Measurements from ENCODE around the gene CISD2. TPM values are rescaled to one million over a fixed set of nuclear protein-coding genes. Genes with fewer than 3 reads are reported as not detected.

Gene CISD2
- total and polyA plus RNA-seq, 10 donors: 11.1 to 31.9 (median 22.0) TPM

DNA sequence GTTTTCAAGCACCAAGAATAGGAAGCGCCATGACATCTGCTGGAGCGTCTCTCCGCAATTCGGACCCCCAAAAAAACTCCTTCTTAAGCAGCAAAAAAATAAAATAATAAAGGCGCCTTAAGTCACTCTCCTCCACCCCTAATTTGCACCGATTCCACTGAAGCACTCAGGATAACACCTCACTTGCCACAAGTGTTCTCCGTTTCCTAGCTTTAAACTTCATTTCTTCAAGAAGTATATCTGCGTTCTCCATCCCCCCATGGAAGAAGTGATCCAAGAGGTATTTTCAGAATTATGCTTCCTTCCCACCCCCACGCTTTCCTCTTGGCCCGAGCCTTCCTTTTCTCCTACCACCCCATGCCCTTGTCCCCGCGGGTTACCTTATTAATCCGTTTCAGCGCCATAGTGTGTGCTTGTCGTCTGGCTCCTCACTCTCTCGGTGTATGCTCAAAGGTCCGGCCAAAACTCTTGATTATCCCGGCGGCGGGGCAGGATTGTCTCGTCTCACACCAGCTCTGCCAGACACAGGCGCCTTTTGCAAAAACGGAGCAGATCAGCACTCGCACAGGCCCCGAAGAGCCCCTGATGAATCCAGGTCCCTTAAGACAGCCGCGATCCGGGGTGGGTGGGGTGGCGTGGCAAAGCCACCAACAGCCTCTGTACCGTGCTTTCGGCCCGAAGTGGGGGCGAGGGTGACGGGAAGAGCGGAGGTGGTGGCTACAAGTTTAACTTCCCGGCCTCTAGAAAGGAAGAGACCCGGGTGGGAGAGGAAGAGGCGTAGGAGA lies 42.5 kb upstream of the CISD2 start:
- peak overlapping the region; percentile 99 to 100 (median 100) for H3K27ac ChIP-seq
- H3K9me3 ChIP-seq: no peaks in the 10 kb centered on the region
- no peak for TF ChIP-seq POLR2A (IDR thresholded peaks at IDR 0.05)
- TF ChIP-seq POLR2AphosphoS5 (IDR thresholded peaks at IDR 0.05): peak in 2 of 3 donors; percentile 72 to 83
- TF ChIP-seq CTCF (IDR thresholded peaks at IDR 0.05 in 8 of 11, conservative IDR thresholded peaks at IDR 0.05 in 3 of 11): no peak
- intact Hi-C loops (cut with DNase I; ENCODE audit: low total_unique reads): loop anchor here (5.0 kb wide), 1 partner anchor 41 kb away; the partner anchor contains the start of gene CISD2
- no peak for DNase-seq
- peaks cover 0 to 30% (median 0%) of the 10 kb centered on the region in 6 donors for H3K36me3 ChIP-seq
- 0 to 1% (median 1%) methylated on average over 38 of the region's 38 CpGs for WGBS, 5 donors
- peaks cover 38 to 59% (median 49%) of the 10 kb centered on the region in 6 donors for H3K4me1 ChIP-seq
- peak overlapping the region; percentile 72 to 93 (median 82) for H3K4me3 ChIP-seq
- H3K27me3 ChIP-seq (replicated peaks in 1 of 7): no peaks in the 10 kb centered on the region

DNA sequence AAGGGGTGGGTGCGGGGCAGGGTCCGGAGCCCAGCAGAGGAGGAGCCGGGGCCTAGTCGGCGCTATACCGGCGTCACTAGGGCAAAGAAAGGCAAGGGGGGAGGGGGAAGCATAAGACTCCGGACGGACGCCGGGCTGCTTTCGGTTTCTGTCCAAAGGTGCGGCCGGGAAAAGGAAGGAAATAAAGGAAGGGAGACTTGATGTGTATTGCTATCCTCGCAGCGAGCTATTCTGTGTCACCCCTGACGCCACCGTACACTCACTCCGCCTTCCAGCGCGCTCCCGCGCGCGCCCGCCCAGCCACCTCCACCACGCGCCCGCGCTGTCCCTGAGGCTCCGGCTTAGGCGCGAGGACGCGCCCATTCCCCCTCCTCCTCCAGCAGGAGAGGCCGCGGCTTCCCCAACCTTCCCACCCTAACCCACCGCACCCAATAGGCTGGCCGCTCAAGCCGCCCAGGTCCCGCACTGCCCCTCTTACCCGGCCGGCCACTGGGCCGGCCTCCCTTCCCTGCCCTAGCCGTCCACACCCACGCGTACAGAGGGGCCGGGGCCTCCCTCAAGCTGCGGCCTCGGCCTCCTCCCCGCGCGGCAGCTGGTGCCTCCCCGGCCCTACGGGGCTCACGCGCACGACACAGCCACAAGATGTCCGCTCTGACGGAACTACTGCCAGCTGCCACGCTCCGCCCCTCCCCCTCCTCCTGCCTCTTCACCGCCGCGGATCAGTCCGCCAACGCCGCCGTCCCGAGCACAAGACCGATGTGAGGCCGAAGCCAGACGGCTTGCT lies 41.7 kb upstream of the CISD2 start, which contains the start of gene UBE2D3:
Gene UBE2D3 (minus strand): TSS at position 662 of the 784 bp plus-strand sequence. CDS start 1,043 bp downstream, outside the sequence.
- intact Hi-C loops (cut with DNase I; ENCODE audit: low total_unique reads): loop anchor here (5.0 kb wide), 1 partner anchor 40 kb away; the partner anchor contains the start of gene CISD2
- Histone ChIP-seq H3K9me3 (no peaks in the 10 kb centered on the region), H3K27me3 (replicated peaks in 1 of 7) (no peaks in the 10 kb centered on the region), H3K4me3 (peak within 1 kb of the TSS; percentile 72 to 93 (median 82)), H3K36me3 (peaks cover 0 to 25% (median 0%) of the 10 kb centered on the region in 6 donors), H3K27ac (peak within 1 kb of the TSS; percentile 99 to 100 (median 100)), H3K4me1 (peaks cover 33 to 52% (median 41%) of the 10 kb centered on the region in 6 donors)
- DNase-seq: peak; percentile 99
- WGBS, 5 donors: 0 to 1% (median 0%) methylated on average over 58 to 73 of the region's 73 CpGs
- peak; percentile 93 to 97 (median 95) for TF ChIP-seq POLR2AphosphoS5 (IDR thresholded peaks at IDR 0.05)
- peak; percentile 70 to 89 (median 80) for TF ChIP-seq POLR2A (IDR thresholded peaks at IDR 0.05)
- TF ChIP-seq CTCF (IDR thresholded peaks at IDR 0.05 in 8 of 11, conservative IDR thresholded peaks at IDR 0.05 in 3 of 11): peak in 4 of 11 experiments; percentile 11 to 42 (median 23)

DNA sequence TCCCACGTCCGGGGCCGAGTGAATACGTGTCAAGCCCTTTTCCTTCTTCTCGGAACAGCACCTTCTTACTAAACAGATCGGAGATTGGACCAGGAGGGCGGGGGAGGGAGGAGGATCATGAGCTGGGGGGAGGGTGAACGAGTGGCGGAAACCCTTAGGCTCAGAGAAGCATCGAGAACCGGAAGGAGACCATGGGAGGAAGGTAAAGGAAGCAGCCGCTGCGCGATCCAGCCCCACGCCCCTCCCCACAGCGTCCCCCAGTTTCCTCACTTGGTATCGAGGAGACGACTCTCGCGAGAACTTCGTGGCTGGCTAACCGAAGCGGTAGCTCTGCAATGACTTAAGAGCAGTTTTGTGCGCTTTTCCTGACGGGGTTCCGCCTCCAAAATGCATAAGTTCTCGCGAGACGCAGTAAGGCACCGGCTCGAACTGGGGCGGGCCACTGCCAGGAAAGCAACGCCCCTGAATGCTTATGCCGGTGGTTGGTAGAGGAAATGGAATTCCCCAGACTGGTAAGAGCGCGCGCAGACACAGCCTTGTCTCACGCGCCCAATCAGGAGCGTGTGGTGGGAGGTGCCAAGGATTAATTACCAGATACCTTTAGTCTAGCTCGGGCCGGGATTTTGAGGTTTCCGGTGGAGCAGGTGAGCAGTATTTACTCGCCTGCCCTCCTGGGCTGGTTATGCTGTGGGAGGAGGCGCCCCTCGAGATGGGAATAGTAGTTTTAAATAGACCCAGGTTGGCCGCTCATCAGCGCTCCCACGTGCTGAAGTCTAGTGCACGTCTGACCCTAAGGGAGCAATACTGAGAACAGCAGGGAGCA lies 40.9 kb upstream of the CISD2 start:
- Histone ChIP-seq H3K9me3 (no peaks in the 10 kb centered on the region), H3K36me3 (peaks cover 0 to 17% (median 0%) of the 10 kb centered on the region in 6 donors), H3K27me3 (replicated peaks in 1 of 7) (no peaks in the 10 kb centered on the region), H3K27ac (peak overlapping the region; percentile 99 to 100 (median 100)), H3K4me1 (peaks cover 24 to 44% (median 33%) of the 10 kb centered on the region in 6 donors), H3K4me3 (peak overlapping the region; percentile 72 to 93 (median 82))
- TF ChIP-seq POLR2AphosphoS5 (IDR thresholded peaks at IDR 0.05) (peak in 2 of 3 donors; percentile 81 to 90), CTCF (IDR thresholded peaks at IDR 0.05 in 8 of 11, conservative IDR thresholded peaks at IDR 0.05 in 3 of 11) (peak in 5 of 11 experiments; percentile 7 to 59 (median 48)), POLR2A (IDR thresholded peaks at IDR 0.05) (peak; percentile 0 to 45 (median 29))
- intact Hi-C loops (cut with DNase I; ENCODE audit: low total_unique reads): loop anchor here (5.0 kb wide), 1 partner anchor 39 kb away; the partner anchor contains the start of gene CISD2
- DNase-seq: peak; percentile 99
- 0 to 1% (median 0%) methylated on average over 36 to 50 of the region's 50 CpGs for WGBS, 5 donors

Measured in spleen (tissue), 11 donors.